VCaP (cell line): ENCODE measurements around the gene GPR143.
A peak's percentile ranks its signal among the peaks of the same experiment; 100 is the strongest.

ENCODE experiments used
- H3K27ac ChIP-seq: fragments of 450-650 bp; 2 replicates; pipeline ENCODE4 v1.5.1; 2017
- CTCF ChIP-seq: fragments of 450-650 bp; conservative IDR thresholded peaks from 2 replicates; pipeline ENCODE4 v1.5.1; 2017; ENCODE audit warnings: mild to moderate bottlenecking, moderate library complexity

GPR143 gene

GRCh38 chrX:9690046-9690445, 75.6 kb downstream of the GPR143 start:
- TF ChIP-seq CTCF, result no peak

GRCh38 chrX:9688833-9689232, 76.8 kb downstream of the GPR143 start:
- no peak overlapping the region for H3K27ac ChIP-seq
- TF ChIP-seq CTCF, result no peak

More at GRCh38 chrX:9690046-9690445, 75.6 kb downstream of the GPR143 start:
- H3K27ac ChIP-seq, result no peak overlapping the region

- TF ChIP-seq CTCF, result no peak
- no peak overlapping the region for H3K27ac ChIP-seq
Observed at GRCh38 chrX:9687899-9688298, 77.7 kb downstream of the GPR143 start.

- no peak for TF ChIP-seq CTCF
- no peak overlapping the region for H3K27ac ChIP-seq
Observed at GRCh38 chrX:9683350-9683749, 82.3 kb downstream of the GPR143 start.

GRCh38 chrX:9682861-9683260, 82.8 kb downstream of the GPR143 start:
- no peak for TF ChIP-seq CTCF

GRCh38 chrX:9682456-9682855, 83.2 kb downstream of the GPR143 start:
- no peak overlapping the region for H3K27ac ChIP-seq
- peak; percentile 40 for TF ChIP-seq CTCF

More at GRCh38 chrX:9682861-9683260, 82.8 kb downstream of the GPR143 start:
- no peak overlapping the region for H3K27ac ChIP-seq

- H3K27ac ChIP-seq, result no peak overlapping the region
- no peak for TF ChIP-seq CTCF
Observed at GRCh38 chrX:9681422-9681821, 84.2 kb downstream of the GPR143 start.

- no peak for TF ChIP-seq CTCF
- no peak overlapping the region for H3K27ac ChIP-seq
Observed at GRCh38 chrX:9681011-9681410, 84.6 kb downstream of the GPR143 start.
